B cell (primary cell): ENCODE results near the gene DCDC1.

Experiments used
- CTCF ChIP-seq: fragments of 200-600 bp; IDR thresholded peaks from one replicate; pipeline ENCODE4 v1.8.0; 2022; ENCODE audit warnings: antibody characterized with exemption, mild to moderate bottlenecking
- EZH2 ChIP-seq: IDR thresholded peaks from 2 replicates; pipeline ENCODE4 v1.6.1; 2012; ENCODE audit warnings: borderline replicate concordance, low read depth, mild to moderate bottlenecking, moderate library complexity, low read length; ENCODE audit not compliant: insufficient read depth, poor library complexity, severe bottlenecking

DNA sequence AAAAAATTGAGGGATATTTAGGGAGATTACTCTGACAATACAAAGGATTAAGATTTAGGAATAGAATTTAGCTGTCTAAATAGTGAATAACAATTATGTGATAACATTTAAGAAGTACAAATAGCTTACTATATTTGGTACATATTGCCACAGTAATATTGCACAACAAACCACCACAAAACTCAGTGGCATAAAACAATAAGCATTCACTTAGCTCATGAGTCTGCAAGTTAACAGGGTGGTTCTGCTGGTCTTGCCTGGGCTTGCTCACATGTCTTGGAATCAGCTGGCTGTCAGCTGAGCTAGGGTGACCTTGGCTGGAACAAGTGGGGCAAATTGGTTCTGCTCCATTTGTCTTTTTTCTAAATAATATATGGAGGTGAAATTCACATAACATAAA, 115.1 kb downstream of the DCDC1 start:
- TF ChIP-seq CTCF (no peak), EZH2 (no peak)
